BLaER1 (cell line): ENCODE measurements around the gene ZSCAN10.
A peak's percentile ranks its signal among the peaks of the same experiment; 100 is the strongest.
"Not testable (repeated sequence)": the region's sequence is repeated elsewhere in the genome, so short reads cannot be mapped to it uniquely, and the experiment has no call there.

Experiments used
- H3K27ac ChIP-seq: shearing (Covaris generic); formaldehyde crosslinking; 2 replicates; pipeline ENCODE4 v1.8.1; 2022
- H3K27me3 ChIP-seq: shearing (Covaris generic); formaldehyde crosslinking; 2 replicates; pipeline ENCODE4 v1.8.1; 2022
- H3K36me3 ChIP-seq: shearing (Covaris generic); formaldehyde crosslinking; 2 replicates; pipeline ENCODE4 v1.8.1; 2022
- H3K4me1 ChIP-seq: shearing (Covaris generic); formaldehyde crosslinking; 2 replicates; pipeline ENCODE4 v1.8.1; 2022
- H3K4me2 ChIP-seq: shearing (Covaris generic); formaldehyde crosslinking; 2 replicates; pipeline ENCODE4 v1.8.1; 2022
- H3K4me3 ChIP-seq: shearing (Covaris generic); formaldehyde crosslinking; 2 replicates; pipeline ENCODE4 v1.8.1; 2022
- H3K9ac ChIP-seq: shearing (Covaris generic); formaldehyde crosslinking; 2 replicates; pipeline ENCODE4 v1.8.1; 2022
- H3K9me3 ChIP-seq: shearing (Covaris generic); formaldehyde crosslinking; 2 replicates; pipeline ENCODE4 v1.8.1; 2022
- H4K20me1 ChIP-seq: shearing (Covaris generic); formaldehyde crosslinking; 2 replicates; pipeline ENCODE4 v1.8.1; 2022
- Cebpa-rat ChIP-seq: shearing (Covaris generic); IDR thresholded peaks from 2 replicates; pipeline ENCODE4 v1.8.1; 2022

ZSCAN10 gene

GRCh38 chr16:3057181-3058138 lies 41.6 kb downstream of the ZSCAN10 start:
- peaks cover 29% of the 10 kb centered on the region; the same call in 1 of the 2 replicates for H4K20me1 ChIP-seq
- no peak for TF ChIP-seq Cebpa-rat
- H3K9me3 ChIP-seq = no peaks in the 10 kb centered on the region
- peaks cover 9% of the 10 kb centered on the region for H3K36me3 ChIP-seq
- peak overlapping the region; percentile 99 for H3K4me2 ChIP-seq
- H3K27me3 ChIP-seq = no peaks in the 10 kb centered on the region
- H3K4me3 ChIP-seq = peak overlapping the region; percentile 87
- H3K9ac ChIP-seq = peak overlapping the region; percentile 94
- peaks cover 64% of the 10 kb centered on the region for H3K4me1 ChIP-seq
- 0 out of 2 replicates have a peak overlapping the region, but pooled peaks have one; percentile 51 for H3K27ac ChIP-seq

- 0 out of 2 replicates have a peak overlapping the region, but pooled peaks have one; percentile 41 for H3K27ac ChIP-seq
- H3K9me3 ChIP-seq = no peaks in the 10 kb centered on the region
- H3K4me2 ChIP-seq = peak overlapping the region; percentile 99
- H3K4me1 ChIP-seq = peaks cover 71% of the 10 kb centered on the region
- peaks cover 9% of the 10 kb centered on the region for H3K36me3 ChIP-seq
- H3K27me3 ChIP-seq = no peaks in the 10 kb centered on the region
- peak overlapping the region; percentile 25; the same call in 1 of the 2 replicates for H3K9ac ChIP-seq
- no peak overlapping the region for H3K4me3 ChIP-seq
- no peak for TF ChIP-seq Cebpa-rat
- peaks cover 29% of the 10 kb centered on the region; the same call in 1 of the 2 replicates for H4K20me1 ChIP-seq
Measured at GRCh38 chr16:3056336-3057180, 42.5 kb downstream of the ZSCAN10 start.

- Histone ChIP-seq H3K27ac (peak overlapping the region; percentile 77), H3K4me1 (peaks cover 79% of the 10 kb centered on the region), H3K9ac (peak overlapping the region; percentile 50; the same call in 1 of the 2 replicates), H3K4me2 (peak overlapping the region; percentile 99), H4K20me1 (peaks cover 29% of the 10 kb centered on the region; the same call in 1 of the 2 replicates)
- not testable (repeated sequence) for H3K27me3 ChIP-seq, H3K4me3 ChIP-seq, H3K36me3 ChIP-seq, H3K9me3 ChIP-seq
Measured at GRCh38 chr16:3055734-3056115, 43.4 kb downstream of the ZSCAN10 start.

- Histone ChIP-seq H3K9ac (peak overlapping the region; percentile 50; the same call in 1 of the 2 replicates), H3K4me3 (peak overlapping the region; percentile 9; the same call in 1 of the 2 replicates), H3K36me3 (peaks cover 9% of the 10 kb centered on the region), H3K9me3 (no peaks in the 10 kb centered on the region), H3K4me1 (peaks cover 82% of the 10 kb centered on the region), H3K4me2 (peak overlapping the region; percentile 99), H3K27me3 (peaks cover 3% of the 10 kb centered on the region), H4K20me1 (peaks cover 29% of the 10 kb centered on the region), H3K27ac (peak overlapping the region; percentile 77)
- peak; percentile 74; the same call in 1 of the 2 replicates for TF ChIP-seq Cebpa-rat
Measured at GRCh38 chr16:3054965-3055733, 43.9 kb downstream of the ZSCAN10 start.

- H3K9ac ChIP-seq, H3K36me3 ChIP-seq, H3K4me3 ChIP-seq, H3K4me2 ChIP-seq, H3K27ac ChIP-seq, H3K9me3 ChIP-seq: not testable (repeated sequence)
- peaks cover 78% of the 10 kb centered on the region for H3K4me1 ChIP-seq
- H4K20me1 ChIP-seq = peaks cover 42% of the 10 kb centered on the region
- peaks cover 21% of the 10 kb centered on the region for H3K27me3 ChIP-seq
Measured at GRCh38 chr16:3053330-3053710, 45.8 kb downstream of the ZSCAN10 start.

- H3K36me3 ChIP-seq, H3K9me3 ChIP-seq, H3K9ac ChIP-seq, H3K4me3 ChIP-seq, H3K27ac ChIP-seq, H3K4me2 ChIP-seq: not testable (repeated sequence)
- Histone ChIP-seq H3K27me3 (peaks cover 27% of the 10 kb centered on the region), H4K20me1 (peaks cover 42% of the 10 kb centered on the region), H3K4me1 (peaks cover 72% of the 10 kb centered on the region)
Measured at GRCh38 chr16:3052571-3053329, 46.3 kb downstream of the ZSCAN10 start.

GRCh38 chr16:3051494-3051893 lies 47.6 kb downstream of the ZSCAN10 start:
- H3K36me3 ChIP-seq = peaks cover 6% of the 10 kb centered on the region; the same call in 1 of the 2 replicates
- peaks cover 42% of the 10 kb centered on the region for H4K20me1 ChIP-seq
- no peak for TF ChIP-seq Cebpa-rat
- no peak overlapping the region for H3K4me3 ChIP-seq
- H3K9ac ChIP-seq = no peak overlapping the region
- peak overlapping the region; percentile 75 for H3K4me2 ChIP-seq
- H3K27ac ChIP-seq = no peak overlapping the region
- no peaks in the 10 kb centered on the region for H3K9me3 ChIP-seq
- peaks cover 39% of the 10 kb centered on the region for H3K27me3 ChIP-seq
- peaks cover 65% of the 10 kb centered on the region for H3K4me1 ChIP-seq

- TF ChIP-seq Cebpa-rat = no peak
- Histone ChIP-seq H3K4me2 (peak overlapping the region; percentile 75), H3K27ac (no peak overlapping the region), H3K9ac (no peak overlapping the region), H3K36me3 (peaks cover 6% of the 10 kb centered on the region; the same call in 1 of the 2 replicates), H3K4me1 (peaks cover 65% of the 10 kb centered on the region), H3K9me3 (no peaks in the 10 kb centered on the region), H4K20me1 (peaks cover 47% of the 10 kb centered on the region), H3K27me3 (peaks cover 44% of the 10 kb centered on the region), H3K4me3 (no peak overlapping the region)
Measured at GRCh38 chr16:3051009-3051408, 48.1 kb downstream of the ZSCAN10 start.
